Keratinocyte (primary cell): ENCODE measurements around the gene SMCHD1. TPM values are rescaled to one million over a fixed set of nuclear protein-coding genes. Genes with fewer than 3 reads are reported as not detected.

ENCODE experiments used
- DNase-seq: peaks from one replicate; pipeline ENCODE4 v3.0.0-alpha.2; 2011; ENCODE audit warnings: low read depth, missing footprints, low spot score
- FAIRE-seq: peaks from 2 replicates; lab custom pipeline; 2011; peaks lifted over from hg19 to GRCh38; lab: Jason Lieb, UNC
- H2AFZ ChIP-seq: 2 replicates; pipeline ENCODE4 v1.6.0; 2012; ENCODE audit warnings: low read length, control low read depth, inconsistent platforms; ENCODE audit not compliant: control insufficient read depth
- H3K27ac ChIP-seq: 2 replicates; pipeline ENCODE4 v1.5.1; 2011; ENCODE audit warnings: low read length; ENCODE audit not compliant: control insufficient read depth, insufficient read depth
- H3K27me3 ChIP-seq: 3 replicates; pipeline ENCODE4 v1.6.0; 2011; ENCODE audit warnings: low read length; ENCODE audit not compliant: control insufficient read depth, insufficient read depth; ENCODE audit errors: extremely low read depth
- H3K36me3 ChIP-seq, 2 experiments: 2 replicates in 1 of 2; 3 replicates in 1 of 2; pipeline ENCODE4 v1.5.1; 2011; ENCODE audit warnings: low read length in 2 of 2, mild to moderate bottlenecking in 1 of 2; ENCODE audit not compliant: control insufficient read depth in 2 of 2, insufficient read depth in 2 of 2; ENCODE audit errors: extremely low read depth in 1 of 2
- H3K4me1 ChIP-seq: 3 replicates; pipeline ENCODE4 v1.5.1; 2011; ENCODE audit warnings: low read length; ENCODE audit not compliant: control insufficient read depth, insufficient read depth; ENCODE audit errors: extremely low read depth
- H3K4me2 ChIP-seq: 3 replicates; pipeline ENCODE4 v1.6.0; 2011; ENCODE audit warnings: low read depth, low read length; ENCODE audit not compliant: control insufficient read depth, insufficient read depth; ENCODE audit errors: extremely low read depth
- H3K4me3 ChIP-seq, 3 experiments: fragments of 200-600 bp in 1 of 3; sonication (generic) in 1 of 3; 2 replicates in 2 of 3; 3 replicates in 1 of 3; pipeline ENCODE4 v1.5.1; 2011 to 2016; ENCODE audit warnings: low read length in 3 of 3, mild to moderate bottlenecking in 3 of 3, control low read depth in 2 of 3, inconsistent platforms in 1 of 3, low read depth in 1 of 3, mixed read lengths in 1 of 3, mixed run types in 1 of 3, moderate library complexity in 1 of 3; ENCODE audit not compliant: control insufficient read depth in 2 of 3, insufficient read depth in 2 of 3; ENCODE audit errors: extremely low read depth in 1 of 3
- H3K79me2 ChIP-seq: 2 replicates; pipeline ENCODE4 v1.6.0; 2012; ENCODE audit warnings: low read length; ENCODE audit not compliant: control insufficient read depth, insufficient read depth
- H3K9ac ChIP-seq: 3 replicates; pipeline ENCODE4 v1.6.0; 2011; ENCODE audit warnings: low read length; ENCODE audit not compliant: control insufficient read depth, insufficient read depth; ENCODE audit errors: extremely low read depth
- H3K9me1 ChIP-seq: 3 replicates; pipeline ENCODE4 v1.6.0; 2011; ENCODE audit warnings: low read length; ENCODE audit not compliant: control insufficient read depth, insufficient read depth; ENCODE audit errors: extremely low read depth
- H3K9me3 ChIP-seq: 2 replicates; pipeline ENCODE4 v1.5.1; 2012; ENCODE audit warnings: low read depth, low read length; ENCODE audit not compliant: control insufficient read depth
- H4K20me1 ChIP-seq: 3 replicates; pipeline ENCODE4 v1.6.0; 2011; ENCODE audit warnings: low read length; ENCODE audit not compliant: control insufficient read depth, insufficient read depth; ENCODE audit errors: extremely low read depth
- CTCF ChIP-seq, 3 experiments: IDR thresholded peaks in 1 of 3; conservative IDR thresholded peaks in 1 of 3; optimal IDR thresholded peaks in 1 of 3; 2 replicates in 2 of 3; 3 replicates in 1 of 3; pipeline versions ENCODE3 to v1.5.1; 2011; ENCODE audit warnings: low read length in 3 of 3, mild to moderate bottlenecking in 3 of 3, moderate library complexity in 2 of 3, control low read depth in 1 of 3, inconsistent platforms in 1 of 3; ENCODE audit not compliant: insufficient read depth in 2 of 3; ENCODE audit errors: extremely low read depth in 1 of 3
- EZH2 ChIP-seq: IDR thresholded peaks from one replicate; pipeline ENCODE4 v1.6.1; 2012; ENCODE audit warnings: inconsistent platforms, mild to moderate bottlenecking, low read length, moderate library complexity
- dilution Hi-C: fragments of 300-500 bp; cut with MboI; formaldehyde crosslinking; loops from one replicate; pipeline ENCODE4 v1.7.0; 2020; ENCODE audit warnings: low sequenced_read_pairs; ENCODE audit not compliant: extremely low pct_ligation_motif_present
- polyA plus RNA-seq, 5 experiments: library from polyadenylated mRNA; depleted of rRNA in 3 of 5; stranded (reverse) in 3 of 5; stranded (forward) in 1 of 5; unstranded in 1 of 5; fragments of >200 nt; gene quantifications; 1 replicate in 1 of 5; 2 replicates in 3 of 5; 3 replicates in 1 of 5; pipeline versions ENCODE4 v1.2.1 to v1.2.3, GENCODE V29; 2011 to 2012; ENCODE audit warnings: missing spikeins in 2 of 5, low read depth in 1 of 5, low replicate concordance in 1 of 5

SMCHD1 gene
- polyA plus RNA-seq, 1 donor (not counting 4 experiments of a cell fraction or from before 2014, with no cell fraction given) = 18.5 TPM

GRCh38 chr18:2723207-2723606 lies 67.7 kb downstream of the SMCHD1 start:
- no peak overlapping the region for H3K4me2 ChIP-seq
- TF ChIP-seq EZH2 = no peak
- TF ChIP-seq CTCF (optimal IDR thresholded peaks at IDR 0.05 in 1 of 3, IDR thresholded peaks at IDR 0.05 in 1 of 3, conservative IDR thresholded peaks at IDR 0.05 in 1 of 3; ENCODE audit: extremely low read depth in 1 of 3, insufficient read depth in 2 of 3, low read length in 3 of 3) = no peak
- dilution Hi-C loops = no loop called here
- FAIRE-seq (no peak), DNase-seq (no peak)
- H3K27me3 ChIP-seq = no peaks in the 10 kb centered on the region
- H3K79me2 ChIP-seq = no peaks in the 10 kb centered on the region
- no peak overlapping the region for H2AFZ ChIP-seq
- H3K9me1 ChIP-seq = no peaks in the 10 kb centered on the region
- no peaks in the 10 kb centered on the region for H4K20me1 ChIP-seq
- peaks cover 1 to 3% of the 10 kb centered on the region in 2 experiments for H3K36me3 ChIP-seq
- H3K9me3 ChIP-seq = no peaks in the 10 kb centered on the region
- H3K4me3 ChIP-seq = no peak overlapping the region
- H3K9ac ChIP-seq = no peak overlapping the region
- H3K4me1 ChIP-seq = no peaks in the 10 kb centered on the region
- no peak overlapping the region for H3K27ac ChIP-seq

DNA sequence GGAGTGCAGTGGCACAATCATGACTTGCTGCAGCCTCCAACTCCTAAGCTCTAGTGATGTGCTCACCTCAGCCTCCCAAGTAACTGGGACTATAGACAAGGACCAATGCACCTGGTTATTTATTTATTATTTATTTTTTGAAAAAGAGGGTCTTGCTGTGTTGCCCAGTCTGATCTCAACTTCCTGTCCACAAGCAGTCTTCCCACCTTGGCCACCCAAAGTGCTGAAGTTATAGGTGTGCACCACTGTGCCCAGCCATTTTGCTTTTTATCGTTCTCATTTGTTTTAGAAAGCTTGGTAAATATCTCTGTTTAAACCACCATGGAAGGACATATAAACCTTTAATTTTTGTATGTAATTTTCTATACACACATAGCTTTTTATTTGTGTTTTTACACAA lies 74.2 kb downstream of the SMCHD1 start:
- DNase-seq = no peak
- no peak overlapping the region for H3K9ac ChIP-seq
- H3K27ac ChIP-seq = no peak overlapping the region
- H3K36me3 ChIP-seq = peaks cover 5 to 22% of the 10 kb centered on the region in 2 experiments
- H2AFZ ChIP-seq = no peak overlapping the region
- H3K27me3 ChIP-seq = no peaks in the 10 kb centered on the region
- no peaks in the 10 kb centered on the region for H3K79me2 ChIP-seq
- TF ChIP-seq CTCF (optimal IDR thresholded peaks at IDR 0.05 in 1 of 3, IDR thresholded peaks at IDR 0.05 in 1 of 3, conservative IDR thresholded peaks at IDR 0.05 in 1 of 3; ENCODE audit: extremely low read depth in 1 of 3, insufficient read depth in 2 of 3, low read length in 3 of 3) (no peak), EZH2 (no peak)
- H4K20me1 ChIP-seq = no peaks in the 10 kb centered on the region
- no peaks in the 10 kb centered on the region for H3K4me1 ChIP-seq
- dilution Hi-C loops = no loop called here
- no peaks in the 10 kb centered on the region for H3K9me1 ChIP-seq
- FAIRE-seq = no peak
- H3K9me3 ChIP-seq = no peaks in the 10 kb centered on the region
- no peak overlapping the region for H3K4me3 ChIP-seq
- H3K4me2 ChIP-seq = no peak overlapping the region
